GM12891 (cell line): ENCODE results near the gene ARF5.

Experiments
- PAX5 ChIP-seq: IDR thresholded peaks from 2 replicates; pipeline ENCODE4 v1.6.1; 2011; ENCODE audit warnings: low read length, moderate library complexity, mild to moderate bottlenecking; ENCODE audit not compliant: insufficient read depth, severe bottlenecking
- POLR2A ChIP-seq: IDR thresholded peaks from 2 replicates; pipeline ENCODE4 v1.6.1; 2011; ENCODE audit warnings: low read depth, low read length, control low read depth

DNA sequence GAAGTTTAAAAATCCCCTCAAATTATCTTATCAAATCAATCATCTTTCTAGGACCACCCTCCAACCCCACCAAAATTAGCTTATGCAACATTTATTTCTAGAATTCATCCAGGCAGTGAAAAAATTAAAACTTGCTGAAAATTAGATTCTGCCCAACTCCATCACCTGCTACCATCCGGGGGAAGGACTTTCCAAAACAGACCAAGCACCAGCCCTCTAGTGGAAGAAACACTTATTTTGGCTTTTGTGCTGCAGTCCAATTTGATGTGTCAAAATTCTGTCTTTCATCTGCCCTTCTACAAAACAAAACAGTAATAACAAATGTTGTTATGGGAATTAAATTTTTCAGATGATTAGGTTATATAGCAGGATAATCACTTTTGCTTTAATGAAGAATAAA is 38.0 kb upstream of the ARF5 start:
- TF ChIP-seq PAX5 (no peak), POLR2A (no peak)
